SK-N-SH (cell line): ENCODE results near the gene SLFNL1. TPM values are rescaled to one million over a fixed set of nuclear protein-coding genes. Genes with fewer than 3 reads are reported as not detected.

Experiments
- CTCF ChIA-PET: fragments of 300-600, 350-600 bp; formaldehyde crosslinking; extraction: SDS; loops from one replicate; lab custom pipeline; 2021; lab: Yijun Ruan, JAX
- POLR2A ChIA-PET: fragments of 350-600 bp; sonication (Branson Sonifier 250); formaldehyde crosslinking; extraction: SDS; loops from one replicate; lab custom pipeline; 2020; ENCODE audit warnings: antibody characterized with exemption, inconsistent platforms; lab: Yijun Ruan, JAX
- DNase-seq: peaks from one replicate; pipeline ENCODE4 v3.0.0; 2012
- H2AFZ ChIP-seq: fragments of 200-600 bp; sonication (generic); 2 replicates; pipeline ENCODE4 v1.8.1; 2016; ENCODE audit warnings: antibody characterized with exemption, mild to moderate bottlenecking, low read depth
- H3F3A ChIP-seq: fragments of 200-600 bp; sonication (generic); replicated peaks from 2 replicates; pipeline ENCODE3; 2016; ENCODE audit warnings: antibody characterized with exemption, mild to moderate bottlenecking; ENCODE audit not compliant: insufficient read depth
- H3K27ac ChIP-seq, 2 experiments: fragments of 200-500 bp in 1 of 2; fragments of 200-600 bp in 1 of 2; sonication (Bioruptor generic) in 1 of 2; sonication (generic), shearing (Covaris generic) in 1 of 2; 2 replicates each; pipeline versions ENCODE4 v1.5.1 to v1.6.1; 2014 to 2016; ENCODE audit warnings: low read depth in 2 of 2, inconsistent platforms in 1 of 2, low read length in 1 of 2, mild to moderate bottlenecking in 1 of 2, mixed read lengths in 1 of 2
- H3K27me3 ChIP-seq: fragments of 200-600 bp; sonication (generic), shearing (Covaris generic); 2 replicates; pipeline ENCODE4 v1.6.1; 2016; ENCODE audit warnings: mixed run types; ENCODE audit not compliant: insufficient read depth
- H3K36me3 ChIP-seq, 2 experiments: fragments of 200-500 bp in 1 of 2; fragments of 200-600 bp in 1 of 2; sonication (Bioruptor generic) in 1 of 2; sonication (generic) in 1 of 2; replicated peaks in 1 of 2; 2 replicates each; pipeline versions ENCODE3 to v1.5.1; 2014 to 2016; ENCODE audit warnings: low read length in 1 of 2, mild to moderate bottlenecking in 1 of 2; ENCODE audit not compliant: insufficient read depth in 2 of 2, control insufficient read depth in 1 of 2
- H3K4me1 ChIP-seq, 2 experiments: fragments of 200-500 bp in 1 of 2; fragments of 200-600 bp in 1 of 2; sonication (Bioruptor generic) in 1 of 2; sonication (generic), shearing (Covaris generic) in 1 of 2; 2 replicates each; pipeline versions ENCODE4 v1.5.1 to v1.6.1; 2014 to 2016; ENCODE audit warnings: low read depth in 1 of 2, low read length in 1 of 2, mixed run types in 1 of 2; ENCODE audit not compliant: insufficient read depth in 2 of 2, control insufficient read depth in 1 of 2
- H3K4me2 ChIP-seq: fragments of 200-600 bp; sonication (generic), shearing (Covaris generic); 2 replicates; pipeline ENCODE4 v1.6.1; 2017; ENCODE audit warnings: mixed run types
- H3K4me3 ChIP-seq, 2 experiments: fragments of 200-500 bp in 1 of 2; fragments of 200-600 bp in 1 of 2; sonication (Bioruptor generic) in 1 of 2; sonication (generic), shearing (Covaris generic) in 1 of 2; 2 replicates each; pipeline versions ENCODE4 v1.5.1 to v1.8.1; 2014 to 2016; ENCODE audit warnings: low read depth in 2 of 2, inconsistent platforms in 1 of 2, low read length in 1 of 2, mild to moderate bottlenecking in 1 of 2, mixed read lengths in 1 of 2, moderate library complexity in 1 of 2
- H3K79me2 ChIP-seq: fragments of 200-600 bp; sonication (generic); 2 replicates; pipeline ENCODE4 v1.8.1; 2017; ENCODE audit warnings: mild to moderate bottlenecking; ENCODE audit not compliant: insufficient read depth
- H3K9ac ChIP-seq: fragments of 200-600 bp; sonication (generic); 2 replicates; pipeline ENCODE4 v1.6.1; 2017; ENCODE audit warnings: mixed run types
- H3K9me2 ChIP-seq: fragments of 200-600 bp; sonication (generic); 2 replicates; pipeline ENCODE4 v1.6.1; 2017; ENCODE audit warnings: mixed run types
- H3K9me3 ChIP-seq: fragments of 200-600 bp; sonication (generic); 2 replicates; pipeline ENCODE4 v1.6.1; 2017; ENCODE audit warnings: mixed run types, mild to moderate bottlenecking, moderate library complexity
- H4K20me1 ChIP-seq: fragments of 200-600 bp; sonication (generic); 2 replicates; pipeline ENCODE4 v1.6.1; 2017; ENCODE audit warnings: mild to moderate bottlenecking, mixed run types; ENCODE audit not compliant: insufficient read depth
- EZH2phosphoT487 ChIP-seq: fragments of 200-600 bp; sonication (generic); IDR thresholded peaks from 2 replicates; pipeline ENCODE4 v1.6.1; 2017; ENCODE audit warnings: low read depth, mixed run types, mild to moderate bottlenecking, antibody characterized with exemption, moderate library complexity, borderline replicate concordance
- FOXJ3 ChIP-seq: sonication (generic); formaldehyde crosslinking; IDR thresholded peaks from 2 replicates; pipeline ENCODE4 v1.5.1; 2020; ENCODE audit warnings: mild to moderate bottlenecking, missing genetic modification reagents
- GABPA ChIP-seq: IDR thresholded peaks from 2 replicates; pipeline ENCODE4 v1.4.0; 2012; ENCODE audit warnings: low read depth, mild to moderate bottlenecking
- GATA2 ChIP-seq: sonication (generic); formaldehyde crosslinking; IDR thresholded peaks from 2 replicates; pipeline ENCODE4 v1.5.0; 2020; ENCODE audit warnings: mild to moderate bottlenecking, missing genetic modification reagents
- IRF3 ChIP-seq: fragments of 150-350 bp; IDR thresholded peaks from 2 replicates; pipeline ENCODE4 v1.6.1; 2016; ENCODE audit warnings: mild to moderate bottlenecking, low read depth, low read length
- JUND ChIP-seq: IDR thresholded peaks from 2 replicates; pipeline ENCODE4 v1.4.0; 2012
- MXI1 ChIP-seq: IDR thresholded peaks from 2 replicates; pipeline ENCODE4 v1.6.1; 2012; ENCODE audit warnings: mild to moderate bottlenecking, low read depth, low read length, improper control_type of control experiment
- NFIC ChIP-seq: IDR thresholded peaks from 2 replicates; pipeline ENCODE4 v1.4.0; 2012; ENCODE audit warnings: borderline replicate concordance
- PBX3 ChIP-seq: IDR thresholded peaks from 2 replicates; pipeline ENCODE4; 2012
- POLR2AphosphoS5 ChIP-seq: IDR thresholded peaks from 2 replicates; pipeline ENCODE4 v1.6.1; 2012; ENCODE audit warnings: low read depth, low read length
- RAD21 ChIP-seq: IDR thresholded peaks from 2 replicates; pipeline ENCODE4 v1.6.1; 2012; ENCODE audit warnings: mild to moderate bottlenecking, low read length
- REST ChIP-seq: IDR thresholded peaks from 2 replicates; pipeline ENCODE4 v1.6.1; 2012; ENCODE audit warnings: mild to moderate bottlenecking, low read depth, low read length, moderate library complexity
- RXRA ChIP-seq: IDR thresholded peaks from 2 replicates; pipeline ENCODE4 v1.4.0; 2012; ENCODE audit warnings: low read depth, mild to moderate bottlenecking, borderline replicate concordance
- SIN3A ChIP-seq: IDR thresholded peaks from 2 replicates; pipeline ENCODE4 v1.6.1; 2012; ENCODE audit warnings: low read depth, mild to moderate bottlenecking, low read length, moderate library complexity, borderline replicate concordance
- SMC3 ChIP-seq: IDR thresholded peaks from 2 replicates; pipeline ENCODE4 v1.6.1; 2012; ENCODE audit warnings: low read depth, low read length, improper control_type of control experiment
- TAF1 ChIP-seq: IDR thresholded peaks from 2 replicates; pipeline ENCODE4 v1.6.1; 2012; ENCODE audit warnings: low read depth, mild to moderate bottlenecking, low read length, moderate library complexity, borderline replicate concordance
- YY1 ChIP-seq: IDR thresholded peaks from 2 replicates; pipeline ENCODE4 v1.4.0; 2012; ENCODE audit warnings: low read depth, mild to moderate bottlenecking
- ZBTB33 ChIP-seq: IDR thresholded peaks from 2 replicates; pipeline ENCODE4 v1.4.0; 2012; ENCODE audit warnings: low read depth, borderline replicate concordance
- WGBS: methylation state at CpG from one replicate; pipeline ENCODE4 v1.1.6; 2017; ENCODE audit warnings: low lambda C conversion rate; 5-methylcytosine and 5-hydroxymethylcytosine counted together
- polyA plus RNA-seq, 3 experiments: library from polyadenylated mRNA; depleted of rRNA; stranded (reverse); fragments of >200 nt; gene quantifications; 2 replicates each; pipeline ENCODE4 v1.2.3, GENCODE V29; 2012

Gene SLFNL1
- polyA plus RNA-seq, 1 of the 3 experiments (the other 2 are of a cell fraction): 0.26 TPM

- H3K27ac ChIP-seq: no peak overlapping the region
- H3K9me2 ChIP-seq: no peaks in the 10 kb centered on the region
- DNase-seq: peak; percentile 29
- H2AFZ ChIP-seq: no peak overlapping the region
- H3K9me3 ChIP-seq: no peaks in the 10 kb centered on the region
- H3K4me2 ChIP-seq: no peak overlapping the region
- 42% methylated on average over 2 of the region's 3 CpGs for WGBS
- no peaks in the 10 kb centered on the region for H4K20me1 ChIP-seq
- H3K4me1 ChIP-seq: no peaks in the 10 kb centered on the region; a peak in 1 of 4 replicates
- TF ChIP-seq SIN3A (no peak), GATA2 (CRISPR knock-in tag) (no peak), TAF1 (no peak), GABPA (no peak), EZH2phosphoT487 (no peak), RXRA (no peak), REST (no peak), FOXJ3 (CRISPR knock-in tag) (no peak), NFIC (no peak), ZBTB33 (no peak), POLR2AphosphoS5 (no peak), YY1 (no peak), PBX3 (no peak), IRF3 (no peak), MXI1 (no peak), RAD21 (no peak), SMC3 (no peak), JUND (no peak)
- CTCF ChIA-PET: no interaction called here
- H3K4me3 ChIP-seq: no peak overlapping the region
- H3K9ac ChIP-seq: no peak overlapping the region
- H3K27me3 ChIP-seq: no peaks in the 10 kb centered on the region
- POLR2A ChIA-PET: no interaction called here
- peaks cover 0 to 17% of the 10 kb centered on the region in 2 experiments for H3K36me3 ChIP-seq
- H3F3A ChIP-seq: peaks cover 3% of the 10 kb centered on the region
- no peaks in the 10 kb centered on the region for H3K79me2 ChIP-seq
Measured at GRCh38 chr1:41020654-41021053, 871 bp downstream of the SLFNL1 start.
